ENCODE results near the gene ARHGAP29.

Gene ARHGAP29

GRCh38 chr1:94281361-94282142 is 44.2 kb upstream of the ARHGAP29 start:
- no peak overlapping the region for H3K4me3 ChIP-seq (ENCODE audit: control insufficient read depth, low read depth, low read length)
- no peak for TF ChIP-seq CTCF (IDR thresholded peaks at IDR 0.05; ENCODE audit: control insufficient read depth, insufficient read depth, low read depth, low read length, missing control alignments)
- no peak for DNase-seq (ENCODE audit: low read depth)

DNA sequence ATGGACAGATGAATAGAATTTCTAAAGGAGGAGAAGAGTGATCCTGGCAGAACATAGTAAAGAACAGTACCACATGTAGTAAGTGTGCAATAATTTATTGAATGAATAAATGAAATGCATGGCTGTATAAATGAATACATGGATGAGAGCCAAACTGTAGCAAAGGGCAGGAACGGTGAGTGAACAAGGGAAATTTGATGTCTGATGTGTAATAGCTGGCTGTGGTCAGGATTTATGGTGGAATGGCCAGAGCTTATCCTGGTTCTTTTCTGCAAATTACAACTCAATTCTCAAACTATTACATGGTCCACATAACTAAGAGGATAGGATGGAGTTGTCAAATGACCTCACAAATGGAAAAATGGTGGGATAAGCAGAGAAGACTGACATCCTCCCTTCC is 43.2 kb upstream of the ARHGAP29 start:
- DNase-seq (ENCODE audit: low read depth), result no peak
- no peak for TF ChIP-seq CTCF (IDR thresholded peaks at IDR 0.05; ENCODE audit: control insufficient read depth, insufficient read depth, low read depth, low read length, missing control alignments)
- H3K4me3 ChIP-seq (ENCODE audit: control insufficient read depth, low read depth, low read length), result no peak overlapping the region

GRCh38 chr1:94279462-94279861 is 42.1 kb upstream of the ARHGAP29 start:
- no peak overlapping the region for H3K4me3 ChIP-seq (ENCODE audit: control insufficient read depth, low read depth, low read length)
- DNase-seq (ENCODE audit: low read depth), result no peak
- TF ChIP-seq CTCF (IDR thresholded peaks at IDR 0.05; ENCODE audit: control insufficient read depth, insufficient read depth, low read depth, low read length, missing control alignments), result no peak

- no peak for DNase-seq (ENCODE audit: low read depth)
- H3K4me3 ChIP-seq (ENCODE audit: control insufficient read depth, low read depth, low read length), result no peak overlapping the region
- TF ChIP-seq CTCF (IDR thresholded peaks at IDR 0.05; ENCODE audit: control insufficient read depth, insufficient read depth, low read depth, low read length, missing control alignments), result no peak
These were observed 41.7 kb upstream of the ARHGAP29 start for GRCh38 chr1:94279038-94279437.

- no peak overlapping the region for H3K4me3 ChIP-seq (ENCODE audit: control insufficient read depth, low read depth, low read length)
- no peak for TF ChIP-seq CTCF (IDR thresholded peaks at IDR 0.05; ENCODE audit: control insufficient read depth, insufficient read depth, low read depth, low read length, missing control alignments)
- no peak for DNase-seq (ENCODE audit: low read depth)
These were observed 39.6 kb upstream of the ARHGAP29 start for GRCh38 chr1:94276988-94277434.

- DNase-seq (ENCODE audit: low read depth), result no peak
- H3K4me3 ChIP-seq (ENCODE audit: control insufficient read depth, low read depth, low read length), result no peak overlapping the region
- TF ChIP-seq CTCF (IDR thresholded peaks at IDR 0.05; ENCODE audit: control insufficient read depth, insufficient read depth, low read depth, low read length, missing control alignments), result no peak
These were observed 37.7 kb upstream of the ARHGAP29 start for GRCh38 chr1:94275083-94275482.

Measured in AG09309 (cell line).